Measurements from ENCODE around the gene MDP1. TPM values are rescaled to one million over a fixed set of nuclear protein-coding genes. Genes with fewer than 3 reads are reported as not detected.

The MDP1 gene
- polyA plus RNA-seq (2012; ENCODE audit: insufficient read depth, insufficient read length) = 45.3 TPM

GRCh38 chr14:24215495-24216344, at the start of gene MDP1:
Gene MDP1 (minus strand): TSS chr14:24216066. CDS start chr14:24215955, 111 bp downstream.
- H3K4me3 ChIP-seq (ENCODE audit: low read length) = peak within 1 kb of the TSS; percentile 95
- peak; percentile 94 for DNase-seq (ENCODE audit: low read depth, low spot score)

GRCh38 chr14:24264298-24264697, 48.4 kb upstream of the MDP1 start:
- DNase-seq (ENCODE audit: low read depth, low spot score) = no peak
- H3K4me3 ChIP-seq (ENCODE audit: low read length) = no peak overlapping the region

- no peak overlapping the region for H3K4me3 ChIP-seq (ENCODE audit: low read length)
- no peak for DNase-seq (ENCODE audit: low read depth, low spot score)
These were observed 48.0 kb upstream of the MDP1 start for GRCh38 chr14:24263848-24264247.

- no peak for DNase-seq (ENCODE audit: low read depth, low spot score)
- H3K4me3 ChIP-seq (ENCODE audit: low read length) = no peak within 1 kb of the TSS
These were observed 47.2 kb upstream of the MDP1 start, which contains the start of gene TGM1 for GRCh38 chr14:24262821-24263733. Gene TGM1 (minus strand): TSS chr14:24263177. CDS start chr14:24262352, 825 bp downstream.

- no peak overlapping the region for H3K4me3 ChIP-seq (ENCODE audit: low read length)
- DNase-seq (ENCODE audit: low read depth, low spot score) = no peak
These were observed 46.1 kb upstream of the MDP1 start for GRCh38 chr14:24261969-24262327.

- no peak overlapping the region for H3K4me3 ChIP-seq (ENCODE audit: low read length)
- DNase-seq (ENCODE audit: low read depth, low spot score) = no peak
These were observed 45.5 kb upstream of the MDP1 start for GRCh38 chr14:24261256-24261968.

- DNase-seq (ENCODE audit: low read depth, low spot score) = no peak
- no peak overlapping the region for H3K4me3 ChIP-seq (ENCODE audit: low read length)
These were observed 44.9 kb upstream of the MDP1 start for GRCh38 chr14:24260780-24261157.

- DNase-seq (ENCODE audit: low read depth, low spot score) = no peak
- no peak overlapping the region for H3K4me3 ChIP-seq (ENCODE audit: low read length)
These were observed 44.3 kb upstream of the MDP1 start for GRCh38 chr14:24260026-24260779.

- no peak overlapping the region for H3K4me3 ChIP-seq (ENCODE audit: low read length)
- no peak for DNase-seq (ENCODE audit: low read depth, low spot score)
These were observed 43.6 kb upstream of the MDP1 start for GRCh38 chr14:24259282-24260025.

GRCh38 chr14:24258548-24259265, 42.8 kb upstream of the MDP1 start:
- no peak overlapping the region for H3K4me3 ChIP-seq (ENCODE audit: low read length)
- no peak for DNase-seq (ENCODE audit: low read depth, low spot score)

GRCh38 chr14:24258119-24258518, 42.3 kb upstream of the MDP1 start:
- H3K4me3 ChIP-seq (ENCODE audit: low read length) = no peak overlapping the region
- no peak for DNase-seq (ENCODE audit: low read depth, low spot score)

- DNase-seq (ENCODE audit: low read depth, low spot score) = no peak
- no peak overlapping the region for H3K4me3 ChIP-seq (ENCODE audit: low read length)
These were observed 41.1 kb upstream of the MDP1 start for GRCh38 chr14:24256960-24257359.

GRCh38 chr14:24255931-24256711, 40.3 kb upstream of the MDP1 start:
- H3K4me3 ChIP-seq (ENCODE audit: low read length) = no peak overlapping the region
- no peak for DNase-seq (ENCODE audit: low read depth, low spot score)

- no peak for DNase-seq (ENCODE audit: low read depth, low spot score)
- H3K4me3 ChIP-seq (ENCODE audit: low read length) = no peak overlapping the region
These were observed 39.6 kb upstream of the MDP1 start for GRCh38 chr14:24255438-24255837.

- no peak for DNase-seq (ENCODE audit: low read depth, low spot score)
- no peak overlapping the region for H3K4me3 ChIP-seq (ENCODE audit: low read length)
These were observed 38.9 kb upstream of the MDP1 start for GRCh38 chr14:24254630-24255392.

GRCh38 chr14:24253936-24254335, 38.1 kb upstream of the MDP1 start:
- no peak overlapping the region for H3K4me3 ChIP-seq (ENCODE audit: low read length)
- DNase-seq (ENCODE audit: low read depth, low spot score) = no peak
